HG02943 (cell line): Measurements from ENCODE around the gene CFAP299.

Experiments used
- ATAC-seq: cut with Tn5 transposase; IDR thresholded peaks from one replicate; pipeline ENCODE4 v1.9.1; 2021; ENCODE audit warnings: mild to moderate bottlenecking, low read depth, moderate library complexity; ENCODE audit not compliant: unreplicated experiment

CFAP299 gene

DNA sequence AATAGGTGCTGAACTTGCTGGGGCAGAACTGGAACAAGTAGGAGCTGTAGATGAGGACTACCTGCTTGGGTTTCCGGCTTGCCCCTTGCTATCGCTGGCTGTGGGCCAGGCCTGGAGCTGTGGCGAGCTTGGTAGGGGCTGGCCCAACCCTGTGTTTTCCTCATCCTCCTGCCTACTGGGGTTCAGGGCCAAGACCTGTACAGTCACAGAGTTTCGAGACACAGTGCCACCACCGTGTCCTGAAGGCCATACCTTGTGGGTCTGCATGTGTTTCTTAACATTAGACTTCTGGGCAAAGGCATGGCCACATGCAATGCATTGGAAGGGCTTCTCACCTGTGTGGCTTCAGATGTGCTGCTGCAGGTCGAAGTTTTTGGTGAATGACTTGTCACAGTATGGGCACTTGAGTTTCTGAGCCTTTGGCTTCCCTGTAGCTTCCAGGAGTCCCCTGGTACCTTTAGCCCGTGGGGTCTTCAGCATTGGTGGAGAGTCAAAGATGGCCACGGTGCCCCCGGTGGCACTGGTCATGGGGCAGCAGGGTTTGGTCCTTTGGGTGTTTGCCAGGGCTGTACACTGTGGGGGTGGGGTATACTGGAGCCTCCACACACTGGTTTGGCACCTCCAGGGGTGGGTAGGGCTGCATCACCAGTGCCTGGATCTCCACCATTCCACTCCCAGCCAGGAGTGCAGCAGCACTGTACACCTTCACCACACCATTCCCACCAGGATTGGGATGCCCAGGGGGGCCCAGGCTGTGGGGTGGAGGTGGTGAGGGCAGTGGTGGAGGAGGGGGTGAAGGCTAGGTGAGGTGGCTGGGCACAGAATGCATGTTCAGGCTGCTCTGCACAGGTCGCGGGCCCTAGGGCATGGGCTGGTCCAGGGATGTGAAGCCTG, 52.1 kb downstream of the CFAP299 start:
- no peak for ATAC-seq

DNA sequence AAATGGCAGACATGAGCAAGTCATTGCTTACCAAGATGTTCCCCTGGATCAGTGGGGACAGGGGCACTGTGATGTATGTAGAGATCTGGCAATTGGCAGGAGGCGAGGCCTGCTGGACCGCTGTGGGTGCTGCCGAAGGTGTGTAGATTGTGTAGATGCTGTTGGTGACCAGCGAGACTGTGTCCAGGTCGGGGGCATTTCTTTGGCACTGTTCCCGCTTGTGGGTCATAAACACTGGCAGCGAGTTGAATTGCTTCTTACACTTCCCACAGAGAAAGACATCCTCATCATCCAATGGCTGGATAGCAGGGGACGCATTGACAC, 52.7 kb downstream of the CFAP299 start:
- ATAC-seq, result no peak

DNA sequence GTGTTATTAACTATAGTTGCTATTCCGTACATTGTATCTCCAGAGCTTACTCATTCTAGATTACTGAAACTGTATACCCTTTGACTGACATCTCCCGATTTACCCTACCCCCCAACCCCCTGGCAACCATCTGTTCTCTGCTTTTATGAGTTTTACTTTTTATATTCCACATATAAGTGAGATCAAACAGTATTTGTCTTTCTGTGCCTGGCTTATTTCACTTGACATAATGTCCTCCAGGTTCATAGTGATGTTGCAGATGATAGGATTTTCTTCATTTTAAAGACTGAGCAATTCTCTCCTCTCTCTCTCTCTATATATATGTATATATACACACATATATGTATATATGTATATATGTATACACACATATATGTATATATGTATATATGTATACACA, 54.6 kb downstream of the CFAP299 start:
- ATAC-seq, result no peak

DNA sequence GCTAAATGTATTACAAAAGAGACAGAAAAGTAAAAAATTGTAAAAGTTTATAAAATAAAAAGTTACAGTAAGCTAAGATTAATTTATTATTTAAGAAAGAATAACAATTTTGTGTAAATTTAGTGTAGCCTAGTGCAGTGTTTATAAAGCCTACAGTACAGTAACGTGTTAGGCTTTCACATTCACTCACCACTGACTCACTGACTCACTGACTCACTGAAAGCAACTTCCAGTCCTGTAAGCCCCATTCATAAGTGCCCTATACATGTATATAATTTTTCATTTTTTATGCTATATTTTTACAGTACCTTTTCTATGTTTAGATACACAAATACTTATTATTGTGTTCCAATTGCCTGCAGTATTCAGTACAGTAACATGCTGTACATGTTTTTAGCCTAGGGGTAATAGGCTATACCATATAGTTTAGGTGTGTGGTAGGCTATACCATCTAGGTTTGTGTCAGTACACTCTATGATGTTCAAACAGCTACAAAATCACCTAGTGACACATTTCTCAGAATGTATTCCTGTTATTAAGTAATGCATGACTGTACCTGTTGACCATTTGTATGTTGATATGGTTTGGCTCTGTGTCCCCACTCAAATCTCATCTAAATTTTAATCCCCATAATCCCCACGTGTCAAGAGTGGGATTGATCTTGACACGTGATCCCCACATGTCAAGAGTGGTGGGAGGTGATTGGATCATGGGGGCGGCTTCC, 57.9 kb downstream of the CFAP299 start:
- ATAC-seq, result no peak

DNA sequence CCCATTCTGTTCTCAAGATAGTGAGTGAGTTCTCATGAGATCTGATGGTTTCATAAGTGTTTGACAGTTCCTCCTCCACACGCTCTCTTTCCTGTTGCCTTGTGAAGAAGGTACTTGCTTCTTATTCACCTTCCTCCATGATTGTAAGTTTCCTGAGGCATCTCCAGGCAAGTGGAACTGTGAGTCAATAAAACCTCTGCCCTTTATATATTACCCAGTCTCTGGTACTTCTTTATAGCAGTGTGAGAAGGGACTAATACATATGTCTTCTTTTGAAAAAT, 58.4 kb downstream of the CFAP299 start:
- no peak for ATAC-seq

DNA sequence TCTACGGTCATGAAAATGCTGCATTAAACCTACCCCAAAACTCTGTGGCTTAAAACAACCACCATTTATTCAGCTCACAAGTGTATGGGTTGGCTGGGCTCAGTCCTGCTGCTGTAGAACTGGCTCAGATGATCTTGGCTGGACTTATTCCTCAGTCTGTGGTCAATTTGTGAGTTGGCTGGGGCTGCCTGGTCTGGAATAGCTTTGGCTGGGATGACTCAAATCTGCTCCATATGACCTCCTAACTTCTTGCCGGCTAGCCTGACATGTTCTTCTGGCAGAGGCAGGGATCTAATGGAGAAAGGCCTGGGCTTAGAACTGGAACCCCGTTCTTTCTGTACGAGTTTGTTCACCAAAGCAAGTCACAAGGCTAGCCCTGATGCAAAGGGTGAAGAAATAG, 71.7 kb downstream of the CFAP299 start:
- ATAC-seq, result no peak

DNA sequence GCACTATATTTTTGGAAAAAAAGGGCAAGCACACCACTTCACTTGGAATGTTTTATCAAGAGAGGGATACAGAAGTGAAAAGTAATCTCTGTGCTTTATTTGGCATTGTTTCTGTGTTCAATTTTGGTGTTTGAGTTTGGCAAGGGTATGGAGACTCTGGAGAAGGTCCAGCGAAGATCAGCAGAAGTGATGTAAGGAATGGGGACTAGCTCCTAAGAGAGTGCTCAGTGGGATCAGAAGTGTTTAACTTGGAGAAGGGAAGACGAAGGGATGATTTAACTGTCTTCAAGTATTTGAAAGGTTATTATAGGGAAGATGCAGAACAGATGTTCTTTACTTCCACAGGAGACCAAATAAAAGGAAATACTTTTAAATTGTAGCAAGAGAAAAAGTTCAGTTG, 74.3 kb downstream of the CFAP299 start:
- ATAC-seq, result no peak

DNA sequence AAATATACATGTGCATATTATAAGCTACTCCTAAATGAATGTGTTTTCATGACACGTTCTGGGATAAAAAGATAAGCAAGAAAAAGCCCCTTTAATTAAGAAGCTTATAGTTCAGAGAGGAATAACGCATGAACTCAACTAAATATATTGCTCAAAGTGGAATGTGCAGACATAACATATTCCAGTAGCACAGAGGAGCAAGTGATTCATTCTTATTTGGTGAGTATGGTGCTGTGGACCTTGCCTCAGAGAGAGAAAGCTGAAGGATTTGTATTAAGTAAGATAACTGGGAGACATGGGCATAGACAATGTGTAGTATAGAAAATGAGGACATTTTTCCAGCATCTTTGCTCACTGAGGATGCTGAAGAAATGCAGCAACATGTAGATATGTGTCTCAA, 76.8 kb downstream of the CFAP299 start:
- no peak for ATAC-seq

DNA sequence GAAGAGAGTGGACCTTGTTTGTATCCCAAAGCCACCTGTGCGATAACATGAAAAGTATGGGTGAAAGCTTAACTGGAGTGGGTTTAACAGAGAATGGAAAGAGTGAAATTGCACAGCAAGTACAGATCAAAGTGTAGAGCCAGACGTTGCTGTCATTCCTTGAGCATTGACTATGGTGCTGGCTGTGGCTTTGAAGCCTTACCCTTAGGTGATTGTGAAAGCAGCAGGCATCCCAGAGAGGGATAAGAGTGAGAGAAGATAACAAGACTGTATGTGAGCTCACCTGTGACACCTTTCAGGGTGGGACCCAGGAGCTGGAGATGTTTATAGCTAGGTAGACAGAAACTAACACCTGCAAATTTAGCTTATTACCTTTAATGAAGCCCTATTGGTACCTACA, 77.6 kb downstream of the CFAP299 start:
- no peak for ATAC-seq

DNA sequence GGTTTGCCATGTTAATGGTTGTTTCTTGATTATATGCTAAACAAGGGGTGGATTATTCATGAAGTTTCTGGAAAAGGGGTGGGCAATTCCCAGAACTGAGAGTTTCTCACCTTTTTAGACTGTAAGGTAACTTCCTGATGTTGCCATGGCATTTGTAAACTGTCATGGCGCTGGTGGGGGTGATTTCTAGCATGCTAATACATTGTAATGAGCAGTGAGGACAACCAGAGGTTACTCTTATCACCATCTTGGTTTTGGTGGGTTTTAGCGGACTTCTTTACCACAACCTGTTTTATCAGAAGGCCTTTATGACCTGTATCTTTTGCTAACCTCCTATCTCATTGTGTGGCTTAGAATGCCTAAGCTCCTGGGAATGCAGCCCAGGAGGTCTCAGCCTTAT, 81.5 kb downstream of the CFAP299 start:
- no peak for ATAC-seq

DNA sequence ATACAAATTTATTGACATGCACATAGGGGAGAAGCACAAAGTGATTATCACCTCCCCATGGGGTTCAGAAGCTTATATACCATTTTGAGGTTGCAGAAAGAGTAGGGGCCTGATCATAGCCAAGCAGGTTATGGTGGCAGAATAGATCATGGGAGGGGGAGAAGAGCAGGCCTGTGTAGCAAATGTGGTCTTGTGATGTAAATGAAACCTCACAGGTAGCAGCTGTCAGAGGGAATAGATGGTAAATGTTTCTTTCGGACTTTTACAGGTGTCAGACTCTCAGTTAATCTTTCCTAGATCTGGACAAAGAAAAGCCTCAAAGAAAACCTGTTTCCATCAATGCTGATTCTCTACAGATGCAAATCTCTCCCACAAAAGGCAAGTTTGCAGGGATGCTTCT, 84.4 kb downstream of the CFAP299 start:
- no peak for ATAC-seq

DNA sequence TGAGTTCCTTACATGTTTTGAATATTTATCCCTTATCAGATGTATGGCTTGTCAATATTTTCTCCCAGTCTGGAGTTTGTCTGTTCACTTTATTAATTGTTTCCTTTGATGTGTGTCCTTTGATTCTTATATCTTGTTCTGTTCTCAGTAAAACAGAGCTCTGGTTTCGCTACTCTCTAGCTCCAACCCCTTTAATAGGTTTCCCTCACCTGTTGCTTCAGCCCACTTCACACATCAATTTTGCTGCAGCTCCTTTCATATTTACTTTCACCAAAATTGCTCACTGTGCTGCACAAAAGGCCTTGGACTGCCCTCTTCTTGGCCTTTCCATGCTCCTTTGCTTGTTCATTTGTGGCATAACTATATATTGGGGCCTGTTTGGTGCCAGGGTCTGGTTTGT, 85.1 kb downstream of the CFAP299 start:
- ATAC-seq, result no peak

DNA sequence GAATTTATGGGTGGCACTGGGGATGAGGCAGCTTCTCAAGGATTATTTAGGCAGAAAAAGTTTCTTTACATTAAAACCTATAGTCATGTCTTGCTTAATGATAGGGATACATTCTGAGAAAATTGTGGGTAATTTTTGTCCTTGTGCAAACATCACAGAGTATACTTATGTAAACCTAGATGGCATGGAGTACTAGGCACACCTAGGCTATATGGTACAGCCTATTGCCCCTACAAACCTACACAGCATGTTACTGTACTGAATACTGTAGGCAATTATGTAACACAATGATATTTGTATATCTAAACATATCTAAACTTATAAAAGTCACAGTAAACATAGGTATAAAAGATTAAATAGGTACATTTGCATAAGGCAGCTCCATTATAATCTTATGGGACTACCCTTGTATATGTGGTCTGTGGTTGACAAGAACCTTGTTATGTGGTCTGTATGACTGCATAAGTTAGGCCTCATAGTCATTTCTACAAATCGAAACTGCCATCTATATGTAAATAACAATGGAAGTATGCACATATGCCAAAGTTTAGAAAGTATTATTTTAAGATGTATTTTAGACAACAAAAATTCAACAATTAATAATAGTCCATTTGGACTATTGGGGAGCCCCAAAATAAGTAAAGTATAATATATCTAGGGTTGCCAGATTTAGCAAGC, 87.3 kb downstream of the CFAP299 start:
- no peak for ATAC-seq

DNA sequence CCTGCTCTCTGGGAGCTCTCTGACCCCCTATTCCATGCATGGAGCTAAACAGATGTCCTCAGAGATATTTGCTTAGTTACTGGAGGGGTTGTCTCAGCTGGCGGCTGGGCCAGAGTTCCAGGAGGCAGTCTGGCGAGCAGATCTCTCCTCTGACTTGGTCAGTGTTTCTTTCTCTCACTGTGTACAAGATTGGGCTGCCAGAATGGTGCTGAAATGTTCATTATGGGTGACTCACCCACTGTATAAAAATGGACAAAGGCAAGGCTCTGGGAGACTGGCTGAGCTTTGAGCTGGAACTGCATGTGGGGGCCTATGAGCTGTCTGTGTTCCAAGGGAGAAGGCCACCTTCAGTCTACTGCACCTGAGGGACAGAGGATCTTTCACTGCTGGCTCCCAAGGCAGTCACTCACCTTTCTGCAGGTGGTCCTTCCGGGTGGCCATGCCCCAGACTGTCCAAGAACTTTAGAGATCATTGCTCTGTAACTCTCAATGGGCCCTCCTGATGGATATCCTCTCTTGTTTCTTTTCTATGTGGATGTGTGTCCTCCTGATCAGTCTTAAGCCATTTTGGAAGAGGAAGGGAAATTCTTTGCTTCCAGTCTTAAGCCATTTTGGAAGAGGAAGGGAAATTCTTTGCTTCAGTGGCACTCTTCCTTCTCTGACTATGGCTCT, 88.2 kb downstream of the CFAP299 start:
- no peak for ATAC-seq

DNA sequence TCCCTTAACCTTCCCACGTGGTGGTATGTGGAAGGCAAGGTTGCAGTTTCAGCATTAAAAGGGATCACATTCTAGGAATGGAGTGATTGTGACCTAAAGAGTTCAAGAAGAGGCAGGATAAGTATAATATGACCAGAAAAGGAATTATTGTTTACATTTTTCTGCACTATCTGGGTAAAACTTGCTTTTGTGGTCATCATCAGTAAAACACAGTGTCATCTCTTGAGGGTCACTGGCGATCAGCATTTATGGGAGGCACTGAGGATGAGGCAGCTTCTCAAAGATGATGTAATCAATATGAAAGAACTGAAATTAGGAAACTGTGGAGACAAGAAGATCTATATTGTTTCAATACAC, 88.7 kb downstream of the CFAP299 start:
- no peak for ATAC-seq

DNA sequence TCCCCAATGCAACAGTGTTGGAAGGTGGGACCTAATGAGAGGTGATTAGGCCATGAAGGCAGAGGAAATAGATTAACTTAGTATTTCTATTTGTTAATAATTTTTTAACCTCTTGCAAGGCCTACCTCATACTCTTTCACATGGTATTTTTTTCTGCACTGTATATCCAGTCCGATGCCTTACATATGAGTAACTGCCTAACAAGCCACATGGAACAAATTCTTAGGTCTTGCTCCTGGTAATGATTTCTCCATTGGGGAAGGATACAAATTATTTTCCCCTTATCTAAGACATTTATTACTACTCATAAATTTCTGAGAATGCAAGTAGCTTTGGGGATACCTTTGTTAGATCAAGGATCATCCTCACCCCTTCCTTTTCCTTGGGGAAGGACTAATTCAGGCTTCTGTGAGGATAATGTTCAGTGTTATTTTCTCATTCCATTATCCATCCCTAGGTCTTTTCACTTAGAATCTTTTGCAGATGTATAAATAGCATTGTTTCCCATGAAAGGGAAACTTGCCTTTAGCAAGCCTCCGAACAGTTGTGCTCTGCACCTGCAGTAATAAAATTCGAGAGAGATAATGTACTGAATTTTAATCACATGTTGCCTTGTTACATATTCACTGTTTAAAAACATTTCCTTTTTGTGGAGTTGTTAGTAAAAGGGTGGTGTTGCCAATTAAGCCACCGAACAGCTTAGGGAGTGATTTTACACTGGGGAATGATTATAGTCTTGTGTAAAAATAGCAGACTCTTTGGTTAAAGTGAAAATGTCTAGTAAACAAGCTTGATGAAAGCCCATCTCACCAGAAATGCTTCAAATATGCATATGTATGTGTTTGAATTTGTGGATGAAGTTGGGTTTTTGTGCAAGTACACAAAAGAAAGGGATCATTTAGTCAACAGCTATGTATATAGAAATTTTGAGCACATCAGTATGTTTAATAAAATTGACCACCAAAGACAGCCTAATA, 89.9 kb downstream of the CFAP299 start:
- no peak for ATAC-seq

DNA sequence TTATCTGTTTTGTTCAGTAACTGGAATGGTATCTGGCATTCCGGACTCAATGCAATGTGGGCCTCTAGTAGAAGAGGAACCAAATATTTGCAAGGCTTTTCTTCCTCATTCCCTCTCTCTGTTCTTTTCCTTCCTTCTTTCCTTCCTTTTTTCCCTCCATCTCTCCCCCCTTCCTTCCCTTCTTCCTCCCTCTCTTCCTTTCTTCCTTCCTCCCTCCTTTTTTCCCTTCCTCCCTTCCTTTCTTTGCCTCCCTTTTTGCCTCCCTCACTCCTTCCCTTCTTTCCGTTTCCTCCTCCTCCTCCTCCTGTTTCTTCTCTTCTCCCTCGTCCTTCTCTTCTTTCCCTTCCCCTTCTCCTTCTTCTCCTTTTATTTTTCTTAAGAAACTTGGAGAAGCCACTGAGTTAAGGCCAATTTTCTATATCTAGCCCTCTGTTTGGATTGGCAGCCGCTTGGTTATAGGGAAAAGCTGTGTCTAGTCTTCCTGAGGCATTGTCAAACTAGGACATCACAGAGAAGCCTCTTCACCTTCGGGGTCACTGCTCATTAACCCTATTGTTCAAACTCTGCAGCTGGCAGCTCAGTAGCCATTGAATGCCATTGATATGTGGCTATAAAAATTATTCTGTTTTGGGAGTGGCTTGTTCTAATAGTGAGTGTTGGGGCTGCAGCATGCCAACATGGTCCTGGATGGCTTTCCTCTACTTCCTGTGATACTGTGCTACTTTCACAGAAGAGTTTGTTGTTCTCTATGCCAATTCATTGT, 95.9 kb downstream of the CFAP299 start:
- ATAC-seq, result no peak

DNA sequence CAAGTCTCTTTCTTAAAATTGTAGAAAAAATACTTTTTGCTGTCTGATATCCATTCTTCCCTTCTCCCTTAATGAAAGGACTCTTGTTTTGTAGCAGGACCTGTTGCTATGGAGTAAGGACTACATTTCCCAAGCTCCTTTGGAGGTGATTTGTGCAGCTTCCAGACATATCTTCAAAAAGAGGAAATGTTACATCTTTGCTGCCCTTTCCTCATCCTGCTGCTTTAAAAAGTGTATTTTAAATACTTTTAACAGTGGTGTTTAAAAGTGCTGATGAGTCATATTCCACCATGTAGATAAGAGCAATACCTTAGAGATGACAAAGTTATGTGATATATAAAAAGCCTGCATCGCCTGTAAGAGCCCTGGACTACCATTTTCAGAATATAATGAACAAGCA, 98.7 kb downstream of the CFAP299 start:
- ATAC-seq, result no peak

DNA sequence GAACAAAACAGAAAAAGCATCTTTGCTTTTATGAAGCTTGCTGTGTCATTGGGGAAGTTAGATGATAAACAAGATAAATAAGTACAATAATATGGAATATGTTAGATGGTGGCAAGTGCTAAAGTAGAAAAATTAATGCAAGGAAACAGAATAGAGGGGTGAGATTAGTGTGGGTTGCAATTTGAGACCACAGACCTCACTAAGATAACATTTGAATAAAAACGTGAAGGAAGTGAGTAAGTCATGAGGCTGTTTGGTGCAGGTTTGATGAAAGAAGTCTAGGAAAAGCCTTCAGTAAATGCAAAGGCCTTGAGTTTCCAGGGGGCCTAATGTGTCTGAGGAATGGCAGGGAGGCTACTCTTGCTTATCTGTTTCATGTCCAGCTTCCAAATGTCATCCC, 102.5 kb downstream of the CFAP299 start:
- ATAC-seq, result no peak
